HepG2 (cell line): ENCODE data around the gene SUV39H2. TPM values are rescaled to one million over a fixed set of nuclear protein-coding genes. Genes with fewer than 3 reads are reported as not detected.

Experiments
- ARNT2 ChIP-seq: sonication (generic); formaldehyde crosslinking; IDR thresholded peaks from 2 replicates; pipeline ENCODE4 v1.8.0; 2022; ENCODE audit warnings: mild to moderate bottlenecking, low read depth, missing genetic modification reagents, moderate library complexity
- CREM ChIP-seq, 2 experiments: sonication (generic) in 1 of 2; formaldehyde crosslinking in 1 of 2; IDR thresholded peaks; 2 replicates each; pipeline versions ENCODE4 v1.4.0 to v1.6.1; 2016 to 2020; ENCODE audit warnings: antibody characterized with exemption in 1 of 2, mild to moderate bottlenecking in 1 of 2, missing genetic modification reagents in 1 of 2
- DMAP1 ChIP-seq: IDR thresholded peaks from 2 replicates; pipeline ENCODE4 v1.6.1; 2016
- HOXA7 ChIP-seq: sonication (generic); formaldehyde crosslinking; IDR thresholded peaks from 2 replicates; pipeline ENCODE4 v1.8.1; 2022; ENCODE audit warnings: mild to moderate bottlenecking, missing genetic modification reagents, moderate library complexity
- KAT7 ChIP-seq: IDR thresholded peaks from 2 replicates; pipeline ENCODE4 v1.6.1; 2018; ENCODE audit warnings: borderline replicate concordance, missing compliant biosample characterization
- KDM3A ChIP-seq: IDR thresholded peaks from 2 replicates; pipeline ENCODE4 v1.6.1; 2018; ENCODE audit warnings: low read depth, missing compliant biosample characterization
- MAFF ChIP-seq: IDR thresholded peaks from 2 replicates; pipeline ENCODE4 v1.6.1; 2011; ENCODE audit warnings: low read depth, low read length, improper control_type of control experiment
- MIER3 ChIP-seq: IDR thresholded peaks from 2 replicates; pipeline ENCODE4 v1.6.1; 2016; ENCODE audit warnings: missing compliant biosample characterization, borderline replicate concordance
- MIXL1 ChIP-seq: IDR thresholded peaks from 2 replicates; pipeline ENCODE4 v1.6.1; 2016
- SALL2 ChIP-seq: sonication (generic); formaldehyde crosslinking; IDR thresholded peaks from 2 replicates; pipeline ENCODE4 v1.8.1; 2023; ENCODE audit warnings: mild to moderate bottlenecking, missing genetic modification reagents, inconsistent platforms
- SP4 ChIP-seq: sonication (generic); formaldehyde crosslinking; IDR thresholded peaks from 2 replicates; pipeline ENCODE4 v1.8.1; 2023; ENCODE audit warnings: mild to moderate bottlenecking, missing genetic modification reagents
- ZFP37 ChIP-seq: sonication (generic); formaldehyde crosslinking; IDR thresholded peaks from 2 replicates; pipeline ENCODE4 v1.4.0; 2020; ENCODE audit warnings: missing genetic modification reagents, borderline replicate concordance
- ZNF121 ChIP-seq: sonication (generic); formaldehyde crosslinking; IDR thresholded peaks from 2 replicates; pipeline ENCODE4 v1.5.0; 2020; ENCODE audit warnings: mild to moderate bottlenecking, missing genetic modification reagents
- ZNF3 ChIP-seq: IDR thresholded peaks from 2 replicates; pipeline ENCODE4 v1.7.0; 2017; ENCODE audit warnings: inconsistent platforms
- ZNF331 ChIP-seq: sonication (generic); formaldehyde crosslinking; IDR thresholded peaks from 2 replicates; pipeline ENCODE4 v1.4.0; 2020; ENCODE audit warnings: missing genetic modification reagents
- ZNF569 ChIP-seq: sonication (generic); formaldehyde crosslinking; IDR thresholded peaks from 2 replicates; pipeline ENCODE4 v1.5.0; 2020; ENCODE audit warnings: mild to moderate bottlenecking, missing genetic modification reagents, moderate library complexity, borderline replicate concordance
- ZNF589 ChIP-seq: sonication (generic); formaldehyde crosslinking; conservative IDR thresholded peaks from 2 replicates; pipeline ENCODE4 v1.8.0; 2022; ENCODE audit warnings: mild to moderate bottlenecking, moderate library complexity, missing genetic modification reagents
- ZNF7 ChIP-seq: IDR thresholded peaks from 2 replicates; pipeline ENCODE4 v1.6.1; 2016; ENCODE audit warnings: missing biosample characterization, missing genetic modification reagents
- ZNF773 ChIP-seq: sonication (generic); formaldehyde crosslinking; IDR thresholded peaks from 2 replicates; pipeline ENCODE4 v1.4.0; 2020; ENCODE audit warnings: missing genetic modification reagents, borderline replicate concordance
- ZSCAN9 ChIP-seq: IDR thresholded peaks from 2 replicates; pipeline ENCODE4 v1.6.1; 2016; ENCODE audit warnings: borderline replicate concordance
- polyA plus RNA-seq, 8 experiments: library from polyadenylated mRNA; depleted of rRNA in 3 of 8; stranded (reverse) in 7 of 8; unstranded in 1 of 8; fragments of >200 nt; fragmentation: Illumina TruSeq in 4 of 8; extraction: Trizol in 4 of 8; gene quantifications; 2 replicates each; pipeline versions ENCODE4 v1.2.1 to v1.2.3, GENCODE V29; 2011 to 2016; ENCODE audit warnings: low read depth in 4 of 8, missing spikeins in 1 of 8, mixed read lengths in 1 of 8; ENCODE audit not compliant: insufficient read depth in 1 of 8
- total RNA-seq, 5 experiments: library from RNA; depleted of rRNA; stranded (reverse); fragments of >200 nt; fragmentation: Illumina TruSeq; extraction: Trizol; gene quantifications; 2 replicates each; pipeline ENCODE4 v1.2.3, GENCODE V29; 2016; ENCODE audit warnings: low read depth in 1 of 5
- TF ChIP-seq, protein P1 (sequence below): sonication (generic); formaldehyde crosslinking; IDR thresholded peaks from 2 replicates; pipeline ENCODE4 v1.4.0; 2020; ENCODE audit warnings: mild to moderate bottlenecking, missing genetic modification reagents, borderline replicate concordance
- TF ChIP-seq, protein P2 (sequence below), 2 experiments: fragments of 450-650 bp in 1 of 2; sonication (generic) in 1 of 2; formaldehyde crosslinking; IDR thresholded peaks; 2 replicates each; pipeline versions ENCODE4 v1.5.0 to v1.8.0; 2020 to 2022; ENCODE audit warnings: mild to moderate bottlenecking in 1 of 2, missing genetic modification reagents in 1 of 2
- TF ChIP-seq, protein P3 (sequence below): sonication (generic); formaldehyde crosslinking; IDR thresholded peaks from 2 replicates; pipeline ENCODE4 v1.8.0; 2022; ENCODE audit warnings: mild to moderate bottlenecking, missing genetic modification reagents, moderate library complexity
- TF ChIP-seq, protein P4 (sequence below): IDR thresholded peaks from 2 replicates; pipeline ENCODE4 v1.6.1; 2016; ENCODE audit warnings: low read depth, borderline replicate concordance

The SUV39H2 gene
- total and polyA plus RNA-seq, 2 of the 13 experiments (the other 11 are each of a cell fraction or from before 2014, with no cell fraction given) = 9.0 to 44.3 TPM

DNA sequence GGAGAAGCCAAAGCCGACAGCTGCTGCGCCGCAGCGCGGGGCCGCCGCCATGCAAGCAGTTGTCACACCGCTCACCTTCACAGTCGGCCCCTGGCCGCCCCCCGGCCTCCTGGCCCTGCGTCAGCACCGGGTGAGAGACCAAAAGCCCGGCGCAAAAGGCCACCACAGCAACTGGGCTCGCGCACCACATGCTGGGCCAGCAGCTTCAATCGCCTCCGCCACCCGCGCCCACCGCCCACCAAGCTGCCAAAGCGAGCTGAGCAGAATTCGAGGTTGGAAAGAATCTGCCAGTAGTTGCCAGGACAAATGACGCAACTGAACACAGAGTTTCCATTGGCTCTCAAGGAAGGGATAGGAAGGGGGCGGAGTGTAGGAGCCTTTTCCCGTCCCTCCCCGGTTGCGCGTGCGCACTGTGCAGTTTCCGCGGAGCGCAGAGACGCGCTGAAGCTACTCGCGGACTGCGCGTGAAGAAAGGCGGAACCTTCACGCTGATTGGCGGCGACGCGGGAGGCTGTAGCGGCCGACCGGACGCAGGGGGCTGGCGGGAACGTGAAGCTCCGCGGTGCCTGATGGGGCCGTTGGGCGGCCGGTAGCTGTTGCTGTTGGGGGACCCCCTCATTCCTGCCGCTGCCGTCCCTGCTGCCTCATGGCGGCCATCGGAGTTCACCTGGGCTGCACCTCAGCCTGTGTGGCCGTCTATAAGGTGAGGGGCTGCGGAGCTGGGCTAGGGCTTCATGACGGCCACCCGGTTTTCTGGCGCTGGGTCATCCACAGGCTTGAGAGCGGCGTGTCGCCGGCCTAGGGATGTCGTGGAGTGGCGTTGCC lies 40.7 kb upstream of the SUV39H2 start, which contains the start of the genes CDNF, HSPA14 and MSANTD7 (continued):
- TF ChIP-seq, protein P1, sequence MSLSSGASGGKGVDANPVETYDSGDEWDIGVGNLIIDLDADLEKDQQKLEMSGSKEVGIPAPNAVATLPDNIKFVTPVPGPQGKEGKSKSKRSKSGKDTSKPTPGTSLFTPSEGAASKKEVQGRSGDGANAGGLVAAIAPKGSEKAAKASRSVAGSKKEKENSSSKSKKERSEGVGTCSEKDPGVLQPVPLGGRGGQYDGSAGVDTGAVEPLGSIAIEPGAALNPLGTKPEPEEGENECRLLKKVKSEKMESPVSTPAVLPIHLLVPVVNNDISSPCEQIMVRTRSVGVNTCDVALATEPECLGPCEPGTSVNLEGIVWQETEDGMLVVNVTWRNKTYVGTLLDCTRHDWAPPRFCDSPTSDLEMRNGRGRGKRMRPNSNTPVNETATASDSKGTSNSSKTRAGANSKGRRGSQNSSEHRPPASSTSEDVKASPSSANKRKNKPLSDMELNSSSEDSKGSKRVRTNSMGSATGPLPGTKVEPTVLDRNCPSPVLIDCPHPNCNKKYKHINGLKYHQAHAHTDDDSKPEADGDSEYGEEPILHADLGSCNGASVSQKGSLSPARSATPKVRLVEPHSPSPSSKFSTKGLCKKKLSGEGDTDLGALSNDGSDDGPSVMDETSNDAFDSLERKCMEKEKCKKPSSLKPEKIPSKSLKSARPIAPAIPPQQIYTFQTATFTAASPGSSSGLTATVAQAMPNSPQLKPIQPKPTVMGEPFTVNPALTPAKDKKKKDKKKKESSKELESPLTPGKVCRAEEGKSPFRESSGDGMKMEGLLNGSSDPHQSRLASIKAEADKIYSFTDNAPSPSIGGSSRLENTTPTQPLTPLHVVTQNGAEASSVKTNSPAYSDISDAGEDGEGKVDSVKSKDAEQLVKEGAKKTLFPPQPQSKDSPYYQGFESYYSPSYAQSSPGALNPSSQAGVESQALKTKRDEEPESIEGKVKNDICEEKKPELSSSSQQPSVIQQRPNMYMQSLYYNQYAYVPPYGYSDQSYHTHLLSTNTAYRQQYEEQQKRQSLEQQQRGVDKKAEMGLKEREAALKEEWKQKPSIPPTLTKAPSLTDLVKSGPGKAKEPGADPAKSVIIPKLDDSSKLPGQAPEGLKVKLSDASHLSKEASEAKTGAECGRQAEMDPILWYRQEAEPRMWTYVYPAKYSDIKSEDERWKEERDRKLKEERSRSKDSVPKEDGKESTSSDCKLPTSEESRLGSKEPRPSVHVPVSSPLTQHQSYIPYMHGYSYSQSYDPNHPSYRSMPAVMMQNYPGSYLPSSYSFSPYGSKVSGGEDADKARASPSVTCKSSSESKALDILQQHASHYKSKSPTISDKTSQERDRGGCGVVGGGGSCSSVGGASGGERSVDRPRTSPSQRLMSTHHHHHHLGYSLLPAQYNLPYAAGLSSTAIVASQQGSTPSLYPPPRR (CRISPR knock-in tag) = no peak; the same call in 1 of the 2 replicates
- TF ChIP-seq ZNF569 (peak; percentile 71; the same call in 1 of the 2 replicates), MIXL1 (CRISPR knock-in tag) (no peak), ZFP37 (CRISPR knock-in tag) (peak; percentile 65; the same call in 1 of the 2 replicates), ZNF589 (CRISPR knock-in tag) (0 out of 2 replicates have a peak, but pooled peaks have one; percentile 73), SP4 (CRISPR knock-in tag) (peak; percentile 86), ZNF773 (no peak), ZNF7 (CRISPR knock-in tag) (no peak), ZSCAN9 (CRISPR knock-in tag) (no peak), ZNF121 (CRISPR knock-in tag) (no peak), ZNF3 (no peak), SALL2 (peak; percentile 90), ZNF331 (CRISPR knock-in tag) (peak; percentile 40; the same call in 1 of the 2 replicates), MAFF (no peak), MIER3 (CRISPR knock-in tag) (no peak), ARNT2 (peak; percentile 76; the same call in 1 of the 2 replicates), KAT7 (CRISPR knock-in tag) (no peak), DMAP1 (CRISPR knock-in tag) (no peak; the same call in none of the 2 replicates), CREM (IDR thresholded peaks at IDR 0.05) (peak; percentile 95), CREM (CRISPR knock-in tag; IDR thresholded peaks at IDR 0.05) (no peak), HOXA7 (CRISPR knock-in tag) (no peak), KDM3A (CRISPR knock-in tag) (peak; percentile 48; the same call in 1 of the 2 replicates)
- TF ChIP-seq, protein P2, sequence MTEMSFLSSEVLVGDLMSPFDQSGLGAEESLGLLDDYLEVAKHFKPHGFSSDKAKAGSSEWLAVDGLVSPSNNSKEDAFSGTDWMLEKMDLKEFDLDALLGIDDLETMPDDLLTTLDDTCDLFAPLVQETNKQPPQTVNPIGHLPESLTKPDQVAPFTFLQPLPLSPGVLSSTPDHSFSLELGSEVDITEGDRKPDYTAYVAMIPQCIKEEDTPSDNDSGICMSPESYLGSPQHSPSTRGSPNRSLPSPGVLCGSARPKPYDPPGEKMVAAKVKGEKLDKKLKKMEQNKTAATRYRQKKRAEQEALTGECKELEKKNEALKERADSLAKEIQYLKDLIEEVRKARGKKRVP (CRISPR knock-in tag; IDR thresholded peaks at IDR 0.05) = peak in 1 of 2 experiments; percentile 73; a peak in 2 of 4 replicates
- TF ChIP-seq, protein P3, sequence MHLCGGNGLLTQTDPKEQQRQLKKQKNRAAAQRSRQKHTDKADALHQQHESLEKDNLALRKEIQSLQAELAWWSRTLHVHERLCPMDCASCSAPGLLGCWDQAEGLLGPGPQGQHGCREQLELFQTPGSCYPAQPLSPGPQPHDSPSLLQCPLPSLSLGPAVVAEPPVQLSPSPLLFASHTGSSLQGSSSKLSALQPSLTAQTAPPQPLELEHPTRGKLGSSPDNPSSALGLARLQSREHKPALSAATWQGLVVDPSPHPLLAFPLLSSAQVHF (CRISPR knock-in tag) = peak; percentile 82; the same call in 1 of the 2 replicates
- TF ChIP-seq, protein P4, sequence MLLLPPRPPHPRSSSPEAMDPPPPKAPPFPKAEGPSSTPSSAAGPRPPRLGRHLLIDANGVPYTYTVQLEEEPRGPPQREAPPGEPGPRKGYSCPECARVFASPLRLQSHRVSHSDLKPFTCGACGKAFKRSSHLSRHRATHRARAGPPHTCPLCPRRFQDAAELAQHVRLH (CRISPR knock-in tag) = no peak
